ENCODE data around the gene DUS1L.

GRCh38 chr17:82021107-82021899, 44.3 kb downstream of the DUS1L start:
- TF ChIP-seq GATA2 (IDR thresholded peaks at IDR 0.05; ENCODE audit: low read depth, low read length), result no peak
- TF ChIP-seq GATA3 (IDR thresholded peaks at IDR 0.05; ENCODE audit: low read depth, low read length), result no peak

All from SH-SY5Y (cell line).